Measurements from ENCODE around the gene TRPM6.

Gene TRPM6

GRCh38 chr9:74770508-74771261 is 117.0 kb downstream of the TRPM6 start:
- DNase-seq = peak in 1 of 2 donors; percentile 29

GRCh38 chr9:74765481-74765971 is 122.2 kb downstream of the TRPM6 start:
- DNase-seq = peak; percentile 18 to 36

- no peak for DNase-seq
These were observed 124.8 kb downstream of the TRPM6 start for GRCh38 chr9:74762950-74763349.

- DNase-seq = no peak
These were observed 127.6 kb downstream of the TRPM6 start for GRCh38 chr9:74760031-74760700.

GRCh38 chr9:74755999-74756398 is 131.7 kb downstream of the TRPM6 start:
- no peak for DNase-seq

- no peak for DNase-seq
These were observed 132.4 kb downstream of the TRPM6 start for GRCh38 chr9:74755355-74755754.

GRCh38 chr9:74753650-74754049 is 134.1 kb downstream of the TRPM6 start:
- no peak for DNase-seq

- DNase-seq = no peak
These were observed 138.8 kb downstream of the TRPM6 start for GRCh38 chr9:74748966-74749365.

GRCh38 chr9:74742792-74743730 is 144.7 kb downstream of the TRPM6 start:
- no peak for DNase-seq

GRCh38 chr9:74742191-74742790 is 145.4 kb downstream of the TRPM6 start:
- DNase-seq = no peak

GRCh38 chr9:74736646-74737045 is 151.1 kb downstream of the TRPM6 start:
- no peak for DNase-seq

- DNase-seq = no peak
These were observed 152.0 kb downstream of the TRPM6 start for GRCh38 chr9:74735761-74736160.

- no peak for DNase-seq
These were observed 158.5 kb downstream of the TRPM6 start for GRCh38 chr9:74729136-74729695.

GRCh38 chr9:74728176-74728575 is 159.5 kb downstream of the TRPM6 start:
- DNase-seq = no peak

- no peak for DNase-seq
These were observed 161.1 kb downstream of the TRPM6 start for GRCh38 chr9:74726581-74726980.

GRCh38 chr9:74724317-74724716 is 163.4 kb downstream of the TRPM6 start:
- DNase-seq = no peak

- DNase-seq = no peak
These were observed 165.7 kb downstream of the TRPM6 start for GRCh38 chr9:74721696-74722660.

GRCh38 chr9:74719306-74719705 is 168.4 kb downstream of the TRPM6 start:
- no peak for DNase-seq

- no peak for DNase-seq
These were observed 169.0 kb downstream of the TRPM6 start for GRCh38 chr9:74718709-74719108.

GRCh38 chr9:74711341-74711740 is 176.4 kb downstream of the TRPM6 start:
- no peak for DNase-seq

- DNase-seq = no peak
These were observed 190.2 kb downstream of the TRPM6 start for GRCh38 chr9:74697535-74697934.
